Measurements from ENCODE around the gene S100A16.

DNA sequence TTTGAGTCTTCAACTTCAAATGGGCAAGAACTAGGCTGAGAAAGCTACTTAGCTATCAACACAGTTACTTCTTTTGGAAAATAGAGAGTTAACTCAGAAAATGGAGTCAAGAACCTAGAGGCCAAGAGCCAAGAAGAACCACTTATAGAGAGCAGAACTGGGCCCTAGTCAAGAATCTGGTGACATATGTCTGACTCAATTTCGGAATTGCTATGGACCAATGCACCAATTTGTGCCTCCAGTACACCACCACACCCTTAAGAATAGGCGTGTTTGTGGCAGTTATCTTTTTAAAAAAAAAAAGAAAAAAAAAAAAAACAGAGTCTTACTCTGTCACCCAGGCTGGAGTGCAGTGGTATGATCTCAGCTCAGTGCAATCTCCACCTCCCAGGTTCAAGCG lies 55.1 kb downstream of the S100A16 start:
- no peak for TF ChIP-seq POLR2A (IDR thresholded peaks at IDR 0.05)
- TF ChIP-seq, protein P1, sequence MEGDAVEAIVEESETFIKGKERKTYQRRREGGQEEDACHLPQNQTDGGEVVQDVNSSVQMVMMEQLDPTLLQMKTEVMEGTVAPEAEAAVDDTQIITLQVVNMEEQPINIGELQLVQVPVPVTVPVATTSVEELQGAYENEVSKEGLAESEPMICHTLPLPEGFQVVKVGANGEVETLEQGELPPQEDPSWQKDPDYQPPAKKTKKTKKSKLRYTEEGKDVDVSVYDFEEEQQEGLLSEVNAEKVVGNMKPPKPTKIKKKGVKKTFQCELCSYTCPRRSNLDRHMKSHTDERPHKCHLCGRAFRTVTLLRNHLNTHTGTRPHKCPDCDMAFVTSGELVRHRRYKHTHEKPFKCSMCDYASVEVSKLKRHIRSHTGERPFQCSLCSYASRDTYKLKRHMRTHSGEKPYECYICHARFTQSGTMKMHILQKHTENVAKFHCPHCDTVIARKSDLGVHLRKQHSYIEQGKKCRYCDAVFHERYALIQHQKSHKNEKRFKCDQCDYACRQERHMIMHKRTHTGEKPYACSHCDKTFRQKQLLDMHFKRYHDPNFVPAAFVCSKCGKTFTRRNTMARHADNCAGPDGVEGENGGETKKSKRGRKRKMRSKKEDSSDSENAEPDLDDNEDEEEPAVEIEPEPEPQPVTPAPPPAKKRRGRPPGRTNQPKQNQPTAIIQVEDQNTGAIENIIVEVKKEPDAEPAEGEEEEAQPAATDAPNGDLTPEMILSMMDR (IDR thresholded peaks at IDR 0.05): no peak

Data from Peyer's patch (tissue), 4 donors.